GM19463 (cell line): ENCODE data around the gene STAP2.

ENCODE experiments used
- ATAC-seq: cut with Tn5 transposase; IDR thresholded peaks from one replicate; pipeline ENCODE4 v1.9.1; 2021; ENCODE audit warnings: mild to moderate bottlenecking, moderate library complexity; ENCODE audit not compliant: unreplicated experiment

STAP2 gene

GRCh38 chr19:4328243-4328990 lies 10.2 kb downstream of the STAP2 start:
- peak; percentile 82 for ATAC-seq

GRCh38 chr19:4327877-4328242 lies 10.8 kb downstream of the STAP2 start:
- no peak for ATAC-seq

GRCh38 chr19:4327252-4327876 lies 11.3 kb downstream of the STAP2 start:
- no peak for ATAC-seq

GRCh38 chr19:4326837-4327251 lies 11.8 kb downstream of the STAP2 start:
- ATAC-seq = no peak

GRCh38 chr19:4326215-4326836 lies 12.3 kb downstream of the STAP2 start:
- no peak for ATAC-seq

- ATAC-seq = no peak
Measured at GRCh38 chr19:4324228-4324627, 14.4 kb downstream of the STAP2 start.

- no peak for ATAC-seq
Measured at GRCh38 chr19:4323692-4324091, 14.9 kb downstream of the STAP2 start.

GRCh38 chr19:4322942-4323665 lies 15.5 kb downstream of the STAP2 start:
- no peak for ATAC-seq

- no peak for ATAC-seq
Measured at GRCh38 chr19:4320419-4320818, 18.2 kb downstream of the STAP2 start.

- ATAC-seq = no peak
Measured at GRCh38 chr19:4319067-4319718, 19.4 kb downstream of the STAP2 start.

GRCh38 chr19:4318460-4318859 lies 20.2 kb downstream of the STAP2 start:
- no peak for ATAC-seq

- ATAC-seq = no peak
Measured at GRCh38 chr19:4316956-4317355, 21.7 kb downstream of the STAP2 start.

- ATAC-seq = no peak
Measured at GRCh38 chr19:4313847-4314490, 24.7 kb downstream of the STAP2 start.

- no peak for ATAC-seq
Measured at GRCh38 chr19:4310247-4311121, 28.1 kb downstream of the STAP2 start.

- no peak for ATAC-seq
Measured at GRCh38 chr19:4305659-4306058, 33.0 kb downstream of the STAP2 start.

- no peak for ATAC-seq
Measured at GRCh38 chr19:4305257-4305612, 33.4 kb downstream of the STAP2 start.

GRCh38 chr19:4304538-4305256 lies 33.9 kb downstream of the STAP2 start, which contains the start of gene FSD1:
Gene FSD1, plus strand, starts transcription at chr19:4304598. Its CDS starts 149 bp downstream, at chr19:4304747.
- no peak for ATAC-seq

GRCh38 chr19:4303819-4304537 lies 34.6 kb downstream of the STAP2 start:
- ATAC-seq = no peak
